ENCODE results near the gene HOXB7. TPM values are rescaled to one million over a fixed set of nuclear protein-coding genes. Genes with fewer than 3 reads are reported as not detected.

The HOXB7 gene
- total RNA-seq, 1 donor from 2014 or later = 0.55 TPM

- Mint-ChIP-seq H3K36me3 (ENCODE audit: insufficient read depth) (peaks cover 1% of the 10 kb centered on the region), H3K27me3 (peaks cover 100% of the 10 kb centered on the region), H3K9me3 (ENCODE audit: low read depth) (no peaks in the 10 kb centered on the region), H3K27ac (no peak overlapping the region), H3K4me3 (ENCODE audit: low read depth) (peak overlapping the region; percentile 63), H3K4me1 (ENCODE audit: low read depth) (peaks cover 4% of the 10 kb centered on the region)
- no peak for DNase-seq (ENCODE audit: low spot score, unreplicated experiment)
- TF ChIP-seq, protein P1, sequence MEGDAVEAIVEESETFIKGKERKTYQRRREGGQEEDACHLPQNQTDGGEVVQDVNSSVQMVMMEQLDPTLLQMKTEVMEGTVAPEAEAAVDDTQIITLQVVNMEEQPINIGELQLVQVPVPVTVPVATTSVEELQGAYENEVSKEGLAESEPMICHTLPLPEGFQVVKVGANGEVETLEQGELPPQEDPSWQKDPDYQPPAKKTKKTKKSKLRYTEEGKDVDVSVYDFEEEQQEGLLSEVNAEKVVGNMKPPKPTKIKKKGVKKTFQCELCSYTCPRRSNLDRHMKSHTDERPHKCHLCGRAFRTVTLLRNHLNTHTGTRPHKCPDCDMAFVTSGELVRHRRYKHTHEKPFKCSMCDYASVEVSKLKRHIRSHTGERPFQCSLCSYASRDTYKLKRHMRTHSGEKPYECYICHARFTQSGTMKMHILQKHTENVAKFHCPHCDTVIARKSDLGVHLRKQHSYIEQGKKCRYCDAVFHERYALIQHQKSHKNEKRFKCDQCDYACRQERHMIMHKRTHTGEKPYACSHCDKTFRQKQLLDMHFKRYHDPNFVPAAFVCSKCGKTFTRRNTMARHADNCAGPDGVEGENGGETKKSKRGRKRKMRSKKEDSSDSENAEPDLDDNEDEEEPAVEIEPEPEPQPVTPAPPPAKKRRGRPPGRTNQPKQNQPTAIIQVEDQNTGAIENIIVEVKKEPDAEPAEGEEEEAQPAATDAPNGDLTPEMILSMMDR (IDR thresholded peaks at IDR 0.05; ENCODE audit: unreplicated experiment) = no peak
Observed at GRCh38 chr17:48587276-48588073, 23.3 kb downstream of the HOXB7 start.

DNA sequence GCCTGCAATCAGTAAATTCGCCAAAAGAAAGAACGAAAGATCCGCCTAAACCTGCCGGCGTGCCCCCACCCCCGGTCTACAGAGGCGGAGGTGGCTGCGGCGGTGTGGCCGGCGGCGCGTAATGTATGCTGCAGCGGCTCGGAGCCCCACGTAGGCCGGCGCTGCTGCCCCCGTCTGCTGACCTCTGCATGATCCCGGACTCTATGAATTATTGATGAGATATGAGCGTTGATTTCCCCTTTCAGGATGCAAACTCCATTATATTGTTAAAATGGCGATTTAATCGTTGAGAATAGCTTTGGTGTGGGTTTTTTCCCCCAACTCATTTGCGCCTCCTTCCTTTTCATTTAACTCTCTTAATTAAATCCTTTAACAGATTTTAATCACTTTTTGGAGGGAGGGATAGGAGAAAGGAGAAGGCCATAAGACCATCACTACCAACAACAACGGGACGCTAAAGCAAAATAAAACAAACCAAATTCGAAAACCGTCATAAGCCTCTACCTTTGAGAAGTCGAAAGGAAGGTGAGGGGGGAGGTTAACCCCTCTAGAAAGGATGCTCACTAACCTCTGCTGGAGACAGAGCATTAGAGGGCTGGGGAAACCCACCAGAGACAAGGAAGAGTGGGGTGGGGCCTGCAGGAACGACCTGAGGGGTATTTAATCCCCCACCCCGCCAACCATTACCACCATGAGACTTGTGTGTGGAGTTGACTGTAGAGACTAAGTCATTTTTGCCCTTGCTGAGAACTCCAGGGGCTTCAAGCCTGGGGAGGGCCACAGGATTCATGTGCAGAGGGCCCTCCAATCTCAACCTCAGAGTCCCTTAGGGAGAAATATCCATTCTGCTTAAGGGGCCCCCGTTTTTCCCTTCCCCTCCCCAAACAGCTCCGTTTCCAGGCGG lies 24.2 kb downstream of the HOXB7 start:
- peaks cover 1% of the 10 kb centered on the region for H3K36me3 Mint-ChIP-seq (ENCODE audit: insufficient read depth)
- TF ChIP-seq, protein P1 (IDR thresholded peaks at IDR 0.05; ENCODE audit: unreplicated experiment) = no peak
- H3K27ac Mint-ChIP-seq = no peak overlapping the region
- no peak for DNase-seq (ENCODE audit: low spot score, unreplicated experiment)
- no peaks in the 10 kb centered on the region for H3K9me3 Mint-ChIP-seq (ENCODE audit: low read depth)
- peak overlapping the region; percentile 63 for H3K4me3 Mint-ChIP-seq (ENCODE audit: low read depth)
- H3K4me1 Mint-ChIP-seq (ENCODE audit: low read depth) = peaks cover 4% of the 10 kb centered on the region
- peaks cover 100% of the 10 kb centered on the region for H3K27me3 Mint-ChIP-seq

- H3K36me3 Mint-ChIP-seq (ENCODE audit: insufficient read depth) = no peaks in the 10 kb centered on the region
- peaks cover 6% of the 10 kb centered on the region for H3K4me1 Mint-ChIP-seq (ENCODE audit: low read depth)
- peaks cover 100% of the 10 kb centered on the region for H3K27me3 Mint-ChIP-seq
- TF ChIP-seq, protein P1 (IDR thresholded peaks at IDR 0.05; ENCODE audit: unreplicated experiment) = no peak
- no peaks in the 10 kb centered on the region for H3K9me3 Mint-ChIP-seq (ENCODE audit: low read depth)
- no peak overlapping the region for H3K27ac Mint-ChIP-seq
- H3K4me3 Mint-ChIP-seq (ENCODE audit: low read depth) = no peak overlapping the region
- DNase-seq (ENCODE audit: low spot score, unreplicated experiment) = no peak
Observed at GRCh38 chr17:48584223-48584741, 26.5 kb downstream of the HOXB7 start.

GRCh38 chr17:48583708-48584222 lies 27.1 kb downstream of the HOXB7 start:
- no peak overlapping the region for H3K4me3 Mint-ChIP-seq (ENCODE audit: low read depth)
- DNase-seq (ENCODE audit: low spot score, unreplicated experiment) = no peak
- TF ChIP-seq, protein P1 (IDR thresholded peaks at IDR 0.05; ENCODE audit: unreplicated experiment) = no peak
- H3K4me1 Mint-ChIP-seq (ENCODE audit: low read depth) = peaks cover 9% of the 10 kb centered on the region
- no peaks in the 10 kb centered on the region for H3K9me3 Mint-ChIP-seq (ENCODE audit: low read depth)
- H3K27me3 Mint-ChIP-seq = peaks cover 100% of the 10 kb centered on the region
- H3K27ac Mint-ChIP-seq = no peak overlapping the region
- H3K36me3 Mint-ChIP-seq (ENCODE audit: insufficient read depth) = no peaks in the 10 kb centered on the region

DNA sequence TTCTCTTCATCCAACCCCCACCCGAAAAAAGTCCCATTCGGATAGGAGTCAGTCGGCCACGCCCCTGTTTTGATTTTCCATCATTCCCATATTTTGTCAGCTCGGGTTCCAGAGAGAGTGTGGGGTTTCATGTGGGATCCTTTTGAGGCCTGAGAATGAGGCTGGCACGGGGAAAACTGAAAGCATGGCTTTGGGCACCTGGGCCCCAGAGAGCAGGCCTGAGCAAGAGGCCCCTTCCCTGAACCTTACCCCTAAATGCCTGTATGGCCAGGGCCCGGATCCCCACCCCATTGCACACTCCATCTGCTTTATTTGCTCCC lies 28.1 kb downstream of the HOXB7 start:
- Mint-ChIP-seq H3K27ac (peak overlapping the region; percentile 80), H3K4me3 (ENCODE audit: low read depth) (peak overlapping the region; percentile 55), H3K36me3 (ENCODE audit: insufficient read depth) (no peaks in the 10 kb centered on the region)

More for the DNA sequence above, 28.1 kb downstream of the HOXB7 start:
- no peak for DNase-seq (ENCODE audit: low spot score, unreplicated experiment)
- TF ChIP-seq, protein P1 (IDR thresholded peaks at IDR 0.05; ENCODE audit: unreplicated experiment) = no peak
- peaks cover 11% of the 10 kb centered on the region for H3K4me1 Mint-ChIP-seq (ENCODE audit: low read depth)
- H3K9me3 Mint-ChIP-seq (ENCODE audit: low read depth) = no peaks in the 10 kb centered on the region
- peaks cover 97% of the 10 kb centered on the region for H3K27me3 Mint-ChIP-seq

Measured in progenitor cell of endocrine pancreas (in vitro differentiated cells).